HG02884 (cell line): ENCODE results near the gene FAM83C.

ENCODE experiments used
- ATAC-seq: cut with Tn5 transposase; IDR thresholded peaks from one replicate; pipeline ENCODE4 v1.9.1; 2021; ENCODE audit warnings: mild to moderate bottlenecking, moderate library complexity; ENCODE audit not compliant: unreplicated experiment

Gene FAM83C

DNA sequence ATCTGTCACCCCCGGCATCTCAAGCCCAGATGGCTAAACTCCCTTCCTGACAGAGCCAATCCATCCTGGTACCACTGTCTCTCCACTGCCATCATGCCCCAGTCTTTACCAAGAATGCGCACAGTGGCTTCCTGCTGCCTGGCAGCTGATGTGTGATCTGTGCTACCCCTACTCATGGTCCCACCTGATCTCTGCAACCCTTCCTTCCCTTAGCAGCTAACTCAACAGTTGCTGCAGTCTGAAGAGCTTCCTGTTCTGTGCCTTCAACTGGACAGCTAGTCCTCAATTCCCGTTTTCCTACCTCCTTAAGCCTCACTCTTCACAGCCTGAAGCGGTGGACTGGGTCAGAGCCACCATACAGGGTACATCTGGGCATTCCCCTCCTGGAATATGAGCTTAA, 7.6 kb upstream of the FAM83C start:
- ATAC-seq: no peak

DNA sequence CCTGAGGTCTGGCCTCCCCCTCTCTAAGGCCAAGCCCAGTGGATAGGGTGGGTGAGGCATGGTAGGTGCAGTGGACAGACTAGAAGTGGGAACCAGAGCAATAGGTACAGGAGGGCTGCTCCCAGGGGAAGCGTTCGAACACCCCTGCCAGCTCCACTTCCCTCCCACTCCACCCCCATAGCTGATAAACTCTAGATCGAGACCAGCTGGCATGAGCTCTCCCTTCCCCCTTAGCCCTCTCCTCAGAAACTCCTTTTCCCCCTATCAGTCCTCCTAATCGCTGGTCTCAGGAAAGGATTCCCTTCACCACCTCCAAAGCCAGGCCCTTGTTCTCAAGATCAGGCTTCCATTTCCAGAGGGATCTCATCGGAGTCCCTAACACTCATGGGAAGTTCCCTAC, 6.0 kb upstream of the FAM83C start:
- no peak for ATAC-seq

DNA sequence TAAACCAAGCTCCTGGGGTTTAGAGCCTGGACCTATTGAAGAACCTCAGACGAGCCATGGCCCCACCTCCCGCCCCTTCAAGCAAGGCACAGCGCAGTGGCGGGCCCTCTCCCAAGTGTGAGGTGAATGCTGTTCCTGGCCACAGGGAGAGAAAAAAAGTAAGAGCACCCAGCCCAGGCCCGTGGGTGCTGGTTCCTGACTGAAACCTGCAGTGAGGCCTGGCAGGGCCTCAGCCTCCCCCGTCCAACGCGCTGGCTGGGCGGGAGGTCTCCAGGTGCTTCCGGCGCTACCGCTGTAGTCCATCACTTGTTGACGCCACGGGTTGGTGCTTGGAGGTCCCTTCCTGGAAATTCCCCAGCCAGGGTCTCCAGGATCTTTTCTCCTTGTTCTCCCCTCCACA, 5.5 kb upstream of the FAM83C start:
- no peak for ATAC-seq

DNA sequence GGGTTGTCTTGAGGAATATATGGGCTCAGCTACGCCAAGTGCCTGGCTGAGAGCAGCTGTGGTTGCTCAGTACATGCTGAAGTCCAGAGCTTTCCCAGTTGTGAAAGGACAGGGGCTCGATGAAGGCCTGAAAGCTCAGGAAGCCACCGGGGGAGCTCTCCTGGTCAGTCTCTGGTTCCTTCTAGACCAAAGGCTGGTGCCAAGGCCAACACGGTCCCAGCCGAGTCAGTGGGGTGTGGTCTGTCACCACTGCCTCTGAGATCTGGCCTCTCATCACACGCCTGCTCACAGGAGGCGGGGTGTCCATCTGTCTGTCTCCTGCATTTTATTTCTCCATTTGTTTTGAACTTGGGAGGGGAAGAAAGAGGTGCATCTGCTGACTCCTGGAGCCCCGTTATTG, 4.9 kb upstream of the FAM83C start:
- no peak for ATAC-seq

DNA sequence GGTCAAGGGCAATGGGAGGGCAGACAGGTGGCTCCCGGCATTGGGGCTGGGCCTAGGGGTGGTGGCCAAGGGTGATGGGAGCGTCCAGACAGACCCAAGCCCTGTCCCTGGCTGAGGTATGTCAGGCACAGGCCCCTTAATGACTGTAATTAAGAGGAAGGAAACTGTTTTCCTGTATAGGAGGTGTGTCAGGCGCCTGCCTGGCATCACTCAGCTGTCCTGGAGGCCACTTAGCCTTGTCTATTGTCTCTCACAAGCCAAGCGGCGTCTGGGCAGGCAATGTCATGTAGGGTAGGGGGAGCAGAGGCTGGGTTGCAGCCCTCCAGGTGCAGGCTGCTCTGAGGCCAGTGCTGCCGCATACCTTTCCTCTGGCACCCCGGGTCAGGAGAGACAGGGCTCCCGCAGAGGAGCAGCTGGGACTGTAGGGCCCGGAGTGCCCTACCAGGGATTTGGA, 3.9 kb upstream of the FAM83C start:
- ATAC-seq: no peak

DNA sequence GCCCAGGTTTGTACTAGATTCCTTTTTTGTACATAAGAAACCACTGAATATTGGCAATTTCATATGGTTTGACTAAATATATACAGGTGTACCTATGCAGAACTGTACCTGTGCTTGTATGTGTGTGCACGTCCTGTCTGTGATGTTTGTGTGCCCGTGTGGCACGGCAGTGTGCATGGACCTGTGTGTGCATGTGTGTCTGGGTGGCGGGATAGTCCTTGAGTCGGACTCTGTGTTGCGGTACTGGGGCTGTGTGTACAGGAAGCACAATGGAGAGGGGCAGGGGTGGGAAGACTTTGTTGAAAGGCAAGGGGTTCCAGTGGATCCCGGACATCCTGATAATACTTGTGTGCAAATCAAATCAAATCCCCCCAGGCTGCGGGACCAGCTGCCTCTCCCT, 3.4 kb upstream of the FAM83C start:
- no peak for ATAC-seq

DNA sequence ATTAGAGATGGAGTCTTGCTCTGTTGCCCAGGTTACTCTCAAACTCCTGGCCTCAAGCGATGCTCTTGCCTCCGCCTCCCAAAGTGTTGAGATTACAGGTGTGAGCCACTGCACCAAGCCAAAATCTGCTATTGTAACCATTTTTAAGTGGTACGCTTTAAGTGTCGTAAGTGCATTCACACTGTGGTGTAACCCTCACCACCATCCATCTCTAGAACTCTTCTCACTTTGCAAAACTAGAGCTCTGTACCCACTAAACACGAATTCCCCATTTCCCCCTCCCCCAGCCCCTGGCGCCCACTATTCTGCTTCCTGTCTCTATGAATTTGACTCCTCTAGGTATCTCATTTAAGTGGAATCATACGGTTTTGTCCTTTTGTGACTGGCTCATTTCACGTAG, 2.8 kb upstream of the FAM83C start:
- no peak for ATAC-seq

DNA sequence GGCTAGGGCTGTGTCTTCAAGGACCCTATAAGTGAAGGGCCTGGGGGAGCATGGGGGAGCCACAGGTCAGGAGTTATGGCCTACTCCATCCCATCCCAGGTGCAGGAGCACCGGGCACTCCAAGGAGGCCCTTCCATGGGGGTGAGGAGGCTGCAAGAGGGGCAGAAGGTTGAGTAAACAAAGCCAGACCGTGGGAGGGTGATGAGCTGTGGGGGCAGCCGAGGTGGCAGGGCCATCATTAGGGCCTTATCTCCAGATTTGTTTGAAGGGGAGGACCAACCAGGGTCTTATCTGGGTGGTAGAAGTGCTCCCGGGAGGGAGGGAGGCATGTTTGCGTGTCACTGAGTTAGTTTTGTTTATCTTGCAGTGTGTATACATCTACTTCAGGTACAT, 2.1 kb upstream of the FAM83C start:
- ATAC-seq: no peak

DNA sequence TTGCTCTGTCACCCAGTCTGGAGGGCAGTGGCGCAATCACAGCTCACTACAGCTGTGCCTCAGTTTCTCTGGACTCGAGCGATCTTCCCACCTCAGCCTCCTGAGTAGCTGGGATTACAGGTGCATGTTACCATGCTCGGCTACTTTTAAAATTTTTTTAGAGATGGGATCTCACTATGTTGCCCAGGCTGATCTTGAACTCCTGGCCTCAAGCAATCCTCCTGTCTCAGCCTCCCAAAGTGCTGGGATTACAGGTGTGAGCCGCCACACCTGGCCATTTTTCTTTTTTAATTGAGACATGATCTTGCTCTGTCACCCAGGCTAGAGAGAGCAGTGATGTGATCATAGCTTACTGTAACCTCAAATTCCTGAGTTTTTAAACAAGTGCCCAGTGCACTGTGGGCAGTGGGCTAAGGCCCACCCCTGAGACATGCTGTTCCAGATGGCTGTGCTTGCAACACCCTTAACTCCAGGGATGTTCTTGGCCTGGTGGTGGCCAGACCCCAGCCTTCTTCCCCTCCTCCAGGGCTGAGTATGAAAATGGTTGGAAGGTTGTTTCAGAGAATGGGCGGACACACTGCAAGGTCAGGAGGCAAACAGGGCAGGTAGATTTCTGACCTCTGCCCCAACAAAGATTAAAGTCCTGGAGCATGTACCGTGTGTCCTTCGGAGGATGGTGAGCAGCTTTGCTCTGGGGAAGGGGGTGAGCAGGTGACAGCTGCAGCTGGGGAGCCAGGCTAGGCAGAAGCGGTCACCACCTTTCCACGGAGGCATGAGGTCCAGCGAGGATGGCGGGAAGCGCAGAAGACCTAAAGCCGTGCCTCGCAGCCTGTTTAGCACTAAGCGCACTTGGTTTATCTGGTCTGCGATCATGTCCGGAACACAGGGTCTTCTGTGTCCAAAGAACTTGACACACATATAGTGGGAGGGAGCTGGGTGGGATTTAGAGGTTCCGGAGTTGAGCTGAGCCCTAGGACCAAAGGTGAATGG, 1.4 kb upstream of the FAM83C start:
- ATAC-seq: no peak

DNA sequence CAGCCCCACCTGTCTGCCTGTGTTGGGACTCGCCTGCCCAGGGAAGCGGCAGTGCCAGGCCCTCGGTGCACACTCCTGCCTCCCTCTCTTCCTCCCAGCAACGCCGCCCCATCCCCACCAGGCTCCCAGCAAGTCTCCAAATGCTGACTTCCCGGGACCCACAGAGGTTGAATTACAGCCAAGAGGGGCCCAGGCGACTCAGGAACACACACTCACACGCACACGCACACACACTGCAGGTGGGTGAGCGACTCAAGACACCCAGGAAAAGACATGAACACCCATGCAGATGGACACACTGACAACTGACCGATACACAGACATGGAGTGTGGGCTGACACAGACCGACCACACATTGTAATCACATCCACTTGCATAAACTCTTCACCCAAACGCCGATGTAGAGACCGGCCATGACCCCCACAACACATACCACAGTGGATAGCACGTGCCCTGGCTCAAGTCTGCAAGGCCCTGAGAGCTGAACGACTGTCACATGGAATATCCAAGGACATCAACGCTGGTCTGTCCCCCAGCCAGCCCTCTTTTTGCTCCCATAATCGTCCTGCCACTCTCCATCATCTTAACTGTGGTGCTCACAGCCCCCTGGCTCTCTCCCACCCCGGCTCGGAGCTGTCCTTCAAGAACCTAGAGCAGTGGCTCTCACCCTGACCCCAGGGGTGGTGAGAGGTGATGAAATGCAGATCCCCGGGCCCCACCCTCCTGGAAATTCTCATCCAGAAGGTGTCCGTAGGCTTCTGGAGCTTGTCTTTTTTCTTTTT, 470 bp upstream of the FAM83C start:
- ATAC-seq: no peak

DNA sequence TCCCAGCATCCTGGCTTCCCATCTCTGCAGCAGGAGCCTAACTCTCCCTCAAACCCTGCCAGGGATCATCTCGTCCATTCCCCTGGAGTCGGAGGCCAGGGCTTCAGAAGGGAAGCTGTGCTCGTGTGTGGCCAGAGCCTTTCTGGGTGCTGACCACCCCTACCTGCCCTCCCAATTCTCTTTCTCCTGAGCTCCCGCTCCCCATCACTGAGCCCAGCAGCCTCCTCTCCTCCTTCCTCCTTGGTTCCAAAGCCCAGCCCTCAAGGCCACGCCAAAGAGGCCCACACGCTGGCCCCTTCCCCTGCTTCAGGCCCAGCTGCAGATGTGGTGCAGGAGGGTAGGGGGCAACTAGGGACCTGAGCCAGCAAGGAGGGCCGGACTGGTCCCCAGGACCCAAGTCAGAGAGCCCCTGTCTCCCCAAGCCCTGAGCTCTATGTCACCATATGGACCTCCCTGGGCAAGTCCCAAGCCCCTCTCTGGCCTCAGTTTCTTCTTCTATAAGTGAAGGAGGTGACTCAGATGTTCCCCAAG, 1.3 kb downstream of the FAM83C start:
- ATAC-seq: no peak

DNA sequence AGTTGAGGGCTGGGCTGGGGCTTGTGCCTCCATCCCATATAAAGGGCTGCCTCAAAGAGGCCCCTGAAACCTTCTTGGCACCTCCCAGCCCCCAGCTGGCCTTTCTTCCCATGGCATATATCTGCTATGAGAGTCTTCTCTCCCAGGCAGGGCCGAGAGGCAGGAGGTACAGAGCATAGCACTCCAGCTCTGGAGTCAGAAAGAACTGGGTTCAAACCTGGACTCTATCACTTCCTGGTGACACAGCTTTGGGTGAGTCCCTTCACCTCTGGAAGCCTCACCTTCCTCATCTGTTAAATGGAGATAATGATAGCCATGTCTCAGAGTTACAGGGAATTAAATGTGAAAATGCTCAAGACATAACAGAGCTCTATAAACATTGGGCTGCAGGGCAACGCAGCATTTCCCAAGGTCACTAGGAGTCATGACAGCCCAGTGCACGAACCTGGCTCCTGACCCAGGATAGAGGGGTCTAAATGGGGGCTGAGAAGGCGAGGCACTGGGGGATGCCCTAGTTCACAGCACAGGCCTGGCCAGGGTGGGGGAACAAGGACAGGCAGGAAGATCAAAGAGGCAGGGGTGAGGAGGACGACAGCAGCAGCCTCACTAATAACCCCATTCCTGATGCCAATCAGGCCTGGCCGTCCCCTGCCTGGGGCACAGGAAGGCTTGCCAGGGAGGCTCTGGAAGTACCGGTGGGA, 1.9 kb downstream of the FAM83C start:
- ATAC-seq: no peak

DNA sequence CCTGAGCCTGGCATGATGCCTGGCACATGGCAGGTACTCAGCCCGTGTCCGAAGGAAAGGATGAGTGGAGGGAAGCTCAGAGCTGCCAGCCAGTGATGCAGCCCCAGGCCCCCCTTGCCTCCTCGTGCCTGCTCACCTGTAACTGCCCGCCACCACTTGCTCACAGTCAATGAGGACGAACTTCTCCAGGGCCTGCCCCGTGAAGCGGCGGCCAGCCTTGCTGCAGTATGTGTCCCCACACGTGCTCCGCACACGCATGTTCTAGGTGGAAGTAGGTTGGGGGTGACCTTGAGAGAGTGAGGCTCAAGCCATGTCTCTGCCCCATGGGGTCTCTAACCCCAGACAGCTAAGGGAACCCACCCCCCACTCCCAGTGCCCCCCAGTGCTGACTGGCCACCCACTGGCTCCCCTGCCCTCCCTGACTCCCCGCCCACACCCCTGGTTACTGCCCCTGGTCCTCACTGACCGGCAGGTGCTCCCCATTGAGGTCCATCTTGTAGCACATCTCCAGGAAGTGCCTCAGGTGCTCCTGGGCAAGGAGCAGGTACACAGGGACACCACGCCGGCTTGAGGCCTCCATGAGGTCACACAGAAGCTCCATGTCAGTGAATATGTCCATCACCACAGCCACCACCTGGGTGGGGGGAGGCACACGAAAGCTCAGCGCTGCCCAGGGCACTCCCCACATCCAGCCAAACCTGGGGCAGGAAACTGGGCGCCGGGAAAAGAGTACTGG, 3.7 kb downstream of the FAM83C start:
- no peak for ATAC-seq

DNA sequence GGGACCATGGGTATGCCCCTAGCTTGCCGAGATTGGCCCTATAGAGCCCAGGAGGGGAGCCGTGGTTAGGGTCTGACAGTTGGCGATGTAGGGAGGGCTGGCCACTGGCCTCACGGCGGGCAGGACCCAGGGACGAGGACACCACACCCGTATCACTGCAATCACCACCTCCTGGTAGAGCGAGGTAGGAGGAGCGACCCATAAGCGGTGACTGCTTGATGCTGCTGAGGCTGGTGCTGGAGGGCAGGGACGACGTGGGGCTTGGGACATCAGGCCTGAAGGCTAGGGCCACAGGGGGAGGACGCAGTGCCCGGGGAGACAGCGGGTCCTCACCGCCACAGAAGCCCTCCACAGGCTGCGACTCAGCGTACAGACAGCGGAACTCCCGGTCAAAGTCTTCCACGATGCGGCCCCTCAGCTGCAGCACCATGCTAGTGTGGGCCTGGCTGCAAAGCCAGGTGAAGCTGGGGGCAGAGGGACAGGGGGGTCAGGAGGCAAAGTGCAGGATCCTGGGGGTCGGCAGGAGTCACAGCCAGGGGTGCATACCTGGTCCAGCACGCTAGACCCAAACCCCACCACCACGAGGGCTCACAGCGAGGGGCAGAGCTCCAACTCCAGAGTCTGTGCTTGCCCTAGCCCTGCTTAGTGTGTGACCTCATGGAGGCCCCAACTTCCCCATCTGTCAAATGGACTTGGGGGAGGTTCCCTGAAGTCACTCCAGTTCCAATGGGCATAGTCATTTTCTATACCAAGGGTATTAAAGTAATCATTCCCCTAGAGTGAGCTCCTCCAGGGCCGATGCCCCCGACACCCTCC, 4.5 kb downstream of the FAM83C start:
- no peak for ATAC-seq

DNA sequence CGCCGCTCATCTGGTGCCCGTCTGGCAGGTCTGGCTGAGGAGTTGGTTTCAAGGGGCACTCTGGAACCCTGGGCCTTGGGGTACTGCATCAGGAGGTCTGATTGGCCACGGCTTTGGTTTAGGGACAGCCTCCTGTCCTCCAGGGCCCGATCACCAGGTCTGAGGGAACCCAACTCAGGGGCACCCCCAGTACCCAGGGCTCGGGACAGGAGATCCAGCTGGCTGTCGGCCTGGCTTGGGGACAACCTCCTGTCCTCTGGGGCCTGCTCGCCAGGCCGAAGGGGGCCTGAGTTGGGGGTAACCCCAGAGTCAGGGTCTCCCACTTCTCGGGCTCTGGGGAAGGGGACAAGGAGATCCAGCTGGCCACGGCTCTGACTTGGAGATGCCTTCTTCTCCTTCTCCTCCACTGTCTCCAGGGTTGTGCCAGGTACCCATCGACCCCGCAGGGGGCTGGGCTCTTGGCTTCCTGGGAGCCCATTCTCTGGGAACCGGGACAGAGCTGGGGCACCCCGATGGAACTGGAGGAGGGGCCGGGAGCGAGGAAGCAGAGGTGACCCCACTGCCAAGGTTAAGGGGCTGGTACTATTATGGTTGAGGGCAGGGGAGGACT, 5.2 kb downstream of the FAM83C start:
- no peak for ATAC-seq

DNA sequence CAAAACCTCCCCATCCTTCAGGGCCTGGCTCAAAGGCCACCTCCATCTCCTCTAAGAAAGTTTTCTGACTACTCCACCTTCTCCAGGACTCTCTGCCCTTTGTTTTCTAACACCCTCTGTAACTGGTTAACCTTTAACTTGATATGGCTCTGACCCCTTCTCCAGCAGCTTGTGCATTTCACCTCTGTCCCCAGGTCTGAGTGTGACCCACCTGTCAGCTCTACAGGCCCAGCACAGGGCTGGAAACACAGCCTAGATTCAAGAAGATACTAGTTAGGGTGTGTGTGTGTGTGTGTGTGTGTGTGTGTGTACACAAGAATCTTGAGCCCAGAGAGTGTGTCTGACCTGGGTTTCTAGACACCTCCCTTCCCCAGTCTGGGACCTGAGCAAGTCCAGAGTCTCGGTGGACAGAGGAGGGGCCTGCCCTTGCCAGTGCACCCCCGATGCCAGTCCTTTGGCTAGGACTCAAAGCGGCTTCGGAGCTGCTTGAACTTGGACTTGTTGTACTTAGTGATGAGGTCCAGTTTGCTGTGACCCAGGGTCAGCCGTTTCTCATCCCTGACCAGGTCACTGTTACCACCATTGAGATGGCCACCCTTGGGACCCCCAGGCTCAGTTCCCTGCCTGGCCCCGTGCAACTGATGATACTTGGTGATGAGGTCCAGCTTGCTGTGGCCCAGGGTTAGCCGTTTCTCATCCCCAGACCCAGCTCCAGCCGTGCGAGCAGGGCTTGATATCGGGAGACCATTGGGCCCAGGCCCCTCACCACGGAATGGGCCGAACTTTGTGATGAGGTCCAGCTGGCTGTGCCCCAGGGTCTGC, 5.9 kb downstream of the FAM83C start:
- ATAC-seq: no peak

DNA sequence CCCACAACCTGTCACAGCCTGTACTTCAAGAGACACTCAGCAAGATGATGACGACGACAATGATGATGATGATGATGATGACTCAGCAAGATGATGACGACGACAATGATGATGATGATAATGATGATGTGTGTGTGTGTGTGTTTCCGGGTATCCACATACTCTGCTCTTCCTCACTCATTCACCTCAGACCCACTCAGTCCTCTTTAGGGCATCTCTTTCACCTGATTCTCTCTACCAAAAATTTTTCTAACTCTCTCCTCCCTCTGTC, 6.5 kb downstream of the FAM83C start:
- ATAC-seq: no peak

DNA sequence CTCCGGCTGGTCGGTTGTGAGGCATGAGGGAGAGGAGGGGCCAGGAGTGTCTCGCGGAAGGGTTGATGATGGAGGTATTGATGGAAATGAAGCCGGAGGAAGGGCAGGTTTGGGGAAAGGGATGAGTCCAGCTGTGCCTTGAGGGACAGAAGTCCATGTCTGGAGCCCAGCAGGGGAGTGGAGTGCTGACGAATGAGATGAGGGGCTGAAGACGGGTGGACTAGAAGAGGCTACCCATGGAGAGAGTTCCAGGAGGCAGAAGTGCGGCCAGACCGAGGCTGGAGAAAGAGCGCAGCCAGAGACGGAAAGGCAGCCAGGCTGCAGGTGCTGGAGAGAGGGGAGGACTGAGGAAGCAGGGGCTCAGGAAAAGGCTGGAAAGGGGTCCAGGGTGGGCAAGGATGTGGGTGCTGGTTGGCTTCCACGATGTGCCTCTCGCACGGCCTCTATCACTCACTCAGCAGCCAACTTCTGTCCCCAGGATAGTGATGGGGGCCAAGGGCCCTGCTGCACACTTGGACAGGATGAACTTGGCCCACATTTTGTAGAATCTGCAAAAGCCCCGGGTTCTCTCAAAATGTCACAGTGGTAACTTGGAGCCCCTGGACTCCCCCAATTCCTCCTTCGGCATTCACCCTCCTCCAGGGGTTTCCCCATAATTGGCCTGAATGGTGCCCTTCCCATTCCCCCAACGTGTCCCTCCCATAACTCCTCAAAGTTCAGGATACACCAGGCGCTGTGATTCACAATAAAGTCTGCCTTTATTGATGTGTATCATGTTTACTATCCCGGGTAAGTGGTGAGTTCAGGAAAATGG, 7.0 kb downstream of the FAM83C start:
- no peak for ATAC-seq
